ENCODE results near the gene LBHD1.

The LBHD1 gene

DNA sequence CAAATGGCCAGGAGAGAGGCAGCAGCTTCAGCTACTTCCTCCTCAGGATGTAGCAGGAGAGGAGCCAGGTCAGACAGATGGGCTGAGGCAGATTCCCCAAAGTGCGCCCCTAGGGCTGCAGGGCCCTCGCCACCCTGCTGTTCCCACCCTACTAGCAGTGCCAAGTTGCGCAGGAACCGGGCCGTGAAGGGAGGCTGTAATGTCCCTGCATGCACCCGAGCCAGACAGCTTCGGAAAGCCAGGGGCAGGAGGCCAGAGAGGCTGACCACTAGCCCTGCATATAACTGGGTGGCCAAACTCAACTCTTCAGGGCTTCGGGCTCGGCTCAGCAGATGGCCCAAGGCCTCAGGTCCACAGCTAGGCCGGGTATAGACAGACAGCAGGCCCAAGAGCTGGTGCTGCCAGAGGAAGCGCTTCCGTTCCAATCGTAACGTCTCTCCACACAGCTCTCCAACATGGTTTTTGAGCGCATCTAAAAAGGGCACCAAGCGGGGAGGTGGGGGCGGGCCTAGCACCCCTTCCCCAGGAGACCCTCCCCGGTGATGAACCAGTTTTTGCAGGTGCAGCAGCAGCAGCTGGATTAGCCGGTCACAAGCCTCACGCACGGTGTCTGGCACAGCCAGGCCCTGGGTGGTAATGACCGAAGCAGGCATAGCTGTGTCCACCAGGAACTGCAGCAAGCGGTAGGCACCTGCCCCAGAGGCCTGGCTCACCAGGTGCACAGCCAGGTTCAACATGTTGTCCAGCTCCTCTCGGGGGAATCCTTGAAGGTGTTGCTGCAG, 23.7 kb downstream of the LBHD1 start:
- H3K4me3 ChIP-seq (ENCODE audit: low read depth, low read length), result no peak overlapping the region
- TF ChIP-seq, protein P1, sequence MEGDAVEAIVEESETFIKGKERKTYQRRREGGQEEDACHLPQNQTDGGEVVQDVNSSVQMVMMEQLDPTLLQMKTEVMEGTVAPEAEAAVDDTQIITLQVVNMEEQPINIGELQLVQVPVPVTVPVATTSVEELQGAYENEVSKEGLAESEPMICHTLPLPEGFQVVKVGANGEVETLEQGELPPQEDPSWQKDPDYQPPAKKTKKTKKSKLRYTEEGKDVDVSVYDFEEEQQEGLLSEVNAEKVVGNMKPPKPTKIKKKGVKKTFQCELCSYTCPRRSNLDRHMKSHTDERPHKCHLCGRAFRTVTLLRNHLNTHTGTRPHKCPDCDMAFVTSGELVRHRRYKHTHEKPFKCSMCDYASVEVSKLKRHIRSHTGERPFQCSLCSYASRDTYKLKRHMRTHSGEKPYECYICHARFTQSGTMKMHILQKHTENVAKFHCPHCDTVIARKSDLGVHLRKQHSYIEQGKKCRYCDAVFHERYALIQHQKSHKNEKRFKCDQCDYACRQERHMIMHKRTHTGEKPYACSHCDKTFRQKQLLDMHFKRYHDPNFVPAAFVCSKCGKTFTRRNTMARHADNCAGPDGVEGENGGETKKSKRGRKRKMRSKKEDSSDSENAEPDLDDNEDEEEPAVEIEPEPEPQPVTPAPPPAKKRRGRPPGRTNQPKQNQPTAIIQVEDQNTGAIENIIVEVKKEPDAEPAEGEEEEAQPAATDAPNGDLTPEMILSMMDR (IDR thresholded peaks at IDR 0.05; ENCODE audit: insufficient read depth, low read depth, low read length, missing control alignments), result no peak
- no peak for DNase-seq (ENCODE audit: low read depth)

DNA sequence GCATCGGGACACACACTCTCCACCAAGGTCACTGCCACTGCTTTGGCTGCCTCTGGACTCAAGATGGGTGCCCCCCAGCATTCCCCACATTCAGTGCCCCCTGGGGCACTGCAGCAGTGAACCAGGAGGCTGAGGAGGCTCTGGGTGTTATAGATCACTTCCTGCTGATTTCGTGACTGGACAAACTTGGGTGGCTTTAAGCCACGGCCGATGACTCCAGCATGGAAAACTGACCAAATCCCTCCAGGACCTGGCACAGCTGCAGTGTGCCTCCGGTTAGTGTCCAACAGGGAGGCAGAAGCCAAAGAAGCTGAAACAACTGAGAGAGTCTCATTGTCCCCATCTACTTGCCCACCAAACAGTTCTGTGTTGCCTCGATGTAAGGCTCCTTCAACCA, 24.5 kb downstream of the LBHD1 start:
- DNase-seq (ENCODE audit: low read depth), result no peak
- no peak overlapping the region for H3K4me3 ChIP-seq (ENCODE audit: low read depth, low read length)
- TF ChIP-seq, protein P1 (IDR thresholded peaks at IDR 0.05; ENCODE audit: insufficient read depth, low read depth, low read length, missing control alignments), result no peak

DNA sequence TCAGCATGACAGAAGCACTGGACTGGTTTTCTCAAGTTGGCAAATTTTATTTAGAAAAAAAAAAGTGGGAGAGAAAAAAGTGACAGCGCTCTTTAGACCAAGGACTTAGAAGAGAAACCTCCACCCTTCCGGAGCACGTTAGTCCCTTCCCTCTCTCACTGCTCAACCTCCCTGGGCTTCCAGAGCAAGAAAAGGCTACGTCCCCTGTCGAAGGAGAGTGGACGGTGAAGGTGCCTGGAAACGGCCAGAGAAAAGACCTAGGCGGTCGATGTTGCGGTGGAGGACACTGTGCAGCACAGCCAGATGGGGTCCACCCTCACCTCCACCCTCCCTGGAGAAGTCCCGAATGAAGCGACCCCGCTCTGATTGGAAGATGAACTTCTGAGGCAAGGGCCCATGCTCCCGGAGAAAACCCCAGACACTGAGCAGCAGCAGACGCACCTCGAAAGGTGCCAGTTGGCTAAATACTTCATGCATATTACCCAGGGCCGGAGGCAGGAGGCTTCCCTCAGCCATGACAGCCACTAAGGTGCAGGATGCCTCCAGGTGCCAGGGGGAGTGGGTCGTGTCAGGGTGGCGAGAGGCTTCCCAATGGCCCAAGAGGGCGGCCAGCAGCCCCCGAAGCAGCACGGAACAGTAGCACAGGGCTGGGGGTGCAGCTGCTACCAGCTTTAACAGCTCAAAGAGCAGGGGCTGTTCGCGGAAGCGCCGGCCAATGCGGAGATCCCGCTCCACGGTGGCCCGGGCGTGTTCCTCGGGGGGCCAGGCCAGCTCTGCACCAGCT, 25.1 kb downstream of the LBHD1 start:
- no peak for DNase-seq (ENCODE audit: low read depth)
- no peak overlapping the region for H3K4me3 ChIP-seq (ENCODE audit: low read depth, low read length)
- TF ChIP-seq, protein P1 (IDR thresholded peaks at IDR 0.05; ENCODE audit: insufficient read depth, low read depth, low read length, missing control alignments), result no peak

DNA sequence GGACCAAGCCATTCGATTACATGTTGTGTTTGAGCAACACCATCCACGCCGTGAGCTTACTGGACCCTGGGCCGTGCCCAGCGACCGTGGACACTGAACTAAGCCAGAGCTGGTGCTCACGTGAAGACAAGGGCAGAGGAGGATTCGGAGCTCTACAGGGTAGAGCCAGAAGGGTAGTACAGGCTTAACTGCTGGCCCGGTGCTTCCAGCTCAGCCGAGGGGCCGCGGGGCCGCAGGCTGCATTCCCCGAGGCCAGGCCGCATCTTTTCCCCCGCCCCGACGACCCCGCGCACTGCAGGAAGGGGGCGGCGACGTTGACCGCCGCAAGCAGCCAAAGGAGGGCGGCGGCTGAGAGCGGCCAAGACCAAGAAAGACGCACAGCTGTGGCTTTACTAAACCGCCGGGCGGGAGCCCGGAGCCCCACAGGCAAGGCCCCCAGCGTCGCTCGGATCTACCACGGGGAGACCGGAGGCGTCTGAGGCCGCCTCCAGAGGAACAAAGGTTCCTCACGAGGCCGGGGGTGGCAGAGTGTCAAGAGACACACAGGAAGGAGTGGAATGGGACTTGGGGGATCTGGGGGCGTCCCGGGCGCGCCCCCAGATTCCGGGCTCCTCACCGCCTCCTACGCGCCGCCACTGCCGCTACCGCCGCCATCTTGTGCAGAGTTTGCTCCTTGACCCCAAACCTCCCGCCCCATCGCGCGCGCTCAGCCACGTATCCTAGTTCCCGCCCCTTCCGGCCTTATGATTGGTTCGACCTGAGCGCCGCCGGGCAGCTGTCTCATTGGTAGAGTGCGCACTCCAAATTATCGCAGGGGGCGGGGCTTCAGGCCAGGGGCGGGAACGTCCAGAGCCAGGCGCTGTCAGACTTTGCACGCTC, 25.9 kb downstream of the LBHD1 start, which contains the start of gene GANAB:
TSS of gene GANAB (minus strand) at position 668 of the 879 bp plus-strand sequence. CDS start at position 654, 14 bp downstream.
- H3K4me3 ChIP-seq (ENCODE audit: low read depth, low read length), result peak within 1 kb of the TSS; percentile 98
- DNase-seq (ENCODE audit: low read depth), result peak; percentile 98
- TF ChIP-seq, protein P1 (IDR thresholded peaks at IDR 0.05; ENCODE audit: insufficient read depth, low read depth, low read length, missing control alignments), result no peak

DNA sequence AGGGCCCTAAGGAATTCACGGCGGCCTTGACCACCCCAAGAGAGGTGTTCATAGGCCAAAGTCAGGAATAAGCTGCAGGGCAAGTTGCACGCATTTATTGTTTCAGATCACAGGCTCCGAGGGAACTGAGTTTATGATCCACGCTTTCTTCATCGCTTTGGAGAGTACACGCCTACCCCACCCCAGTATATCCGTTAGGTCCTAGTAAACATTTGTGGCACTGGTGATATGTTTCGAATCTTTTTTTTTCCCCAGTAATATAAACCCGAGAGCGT, 26.5 kb downstream of the LBHD1 start:
- no peak for DNase-seq (ENCODE audit: low read depth)

DNA sequence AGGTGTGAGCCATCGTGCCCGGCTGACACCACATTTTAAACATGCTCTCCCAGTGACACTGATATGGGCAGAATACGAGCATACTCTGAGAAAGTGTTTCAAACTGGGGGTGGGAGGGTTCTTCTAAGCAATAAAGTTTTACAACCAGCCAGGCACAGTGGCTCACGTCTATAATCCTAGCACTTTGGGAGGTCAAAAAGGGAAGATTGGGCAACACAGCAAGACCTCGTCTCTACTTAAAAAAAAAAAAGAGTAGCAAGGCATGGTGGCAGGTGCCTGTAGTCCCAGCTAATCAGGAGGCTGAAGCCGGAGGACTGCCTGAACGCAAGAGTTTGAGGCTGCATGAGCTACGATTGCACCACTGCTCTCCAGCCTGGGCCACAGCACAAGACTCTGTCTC, 27.8 kb downstream of the LBHD1 start:
- TF ChIP-seq, protein P1 (IDR thresholded peaks at IDR 0.05; ENCODE audit: insufficient read depth, low read depth, low read length, missing control alignments), result no peak
- no peak overlapping the region for H3K4me3 ChIP-seq (ENCODE audit: low read depth, low read length)
- DNase-seq (ENCODE audit: low read depth), result no peak

More for the DNA sequence above, 26.5 kb downstream of the LBHD1 start:
- peak overlapping the region; percentile 98 for H3K4me3 ChIP-seq (ENCODE audit: low read depth, low read length)
- TF ChIP-seq, protein P1 (IDR thresholded peaks at IDR 0.05; ENCODE audit: insufficient read depth, low read depth, low read length, missing control alignments), result no peak

Measured in GM12865 (cell line).